Subcutaneous abdominal adipose tissue (tissue), 5 donors: ENCODE measurements around the gene POLR2F.

Source experiments
- H3K27ac ChIP-seq: one replicate; pipeline ENCODE4 v1.7.0; 2013; ENCODE audit warnings: low read depth, mild to moderate bottlenecking, inconsistent platforms, low read length, moderate library complexity
- H3K27me3 ChIP-seq, 5 donors: one replicate each; pipeline ENCODE4 v1.7.0; 2013; ENCODE audit warnings: low read length in 5 of 5, inconsistent platforms in 1 of 5; ENCODE audit not compliant: control insufficient read depth in 5 of 5, insufficient read depth in 4 of 5
- H3K36me3 ChIP-seq, 5 donors: one replicate each; pipeline ENCODE4 v1.7.0; 2013; ENCODE audit warnings: low read length in 5 of 5; ENCODE audit not compliant: control insufficient read depth in 5 of 5, insufficient read depth in 5 of 5
- H3K4me1 ChIP-seq, 5 donors: one replicate each; pipeline ENCODE4 v1.7.0; 2013; ENCODE audit warnings: low read length in 5 of 5, mild to moderate bottlenecking in 3 of 5, moderate library complexity in 1 of 5; ENCODE audit not compliant: control insufficient read depth in 5 of 5, insufficient read depth in 5 of 5
- H3K4me3 ChIP-seq, 5 donors: one replicate each; pipeline ENCODE4 v1.7.0; 2013; ENCODE audit warnings: low read length in 5 of 5, low read depth in 1 of 5
- H3K9ac ChIP-seq, 5 donors: one replicate each; pipeline ENCODE4 v1.7.0; 2013; ENCODE audit warnings: low read length in 5 of 5, mild to moderate bottlenecking in 4 of 5, moderate library complexity in 3 of 5
- H3K9me3 ChIP-seq, 5 donors: one replicate each; pipeline ENCODE4 v1.7.0; 2013; ENCODE audit warnings: low read length in 5 of 5; ENCODE audit not compliant: control insufficient read depth in 5 of 5
- donor health status: healthy.
- donor health status: healthy.
- donor health status: healthy.
- donor health status: healthy.
- donor health status: healthy.

Gene POLR2F

DNA sequence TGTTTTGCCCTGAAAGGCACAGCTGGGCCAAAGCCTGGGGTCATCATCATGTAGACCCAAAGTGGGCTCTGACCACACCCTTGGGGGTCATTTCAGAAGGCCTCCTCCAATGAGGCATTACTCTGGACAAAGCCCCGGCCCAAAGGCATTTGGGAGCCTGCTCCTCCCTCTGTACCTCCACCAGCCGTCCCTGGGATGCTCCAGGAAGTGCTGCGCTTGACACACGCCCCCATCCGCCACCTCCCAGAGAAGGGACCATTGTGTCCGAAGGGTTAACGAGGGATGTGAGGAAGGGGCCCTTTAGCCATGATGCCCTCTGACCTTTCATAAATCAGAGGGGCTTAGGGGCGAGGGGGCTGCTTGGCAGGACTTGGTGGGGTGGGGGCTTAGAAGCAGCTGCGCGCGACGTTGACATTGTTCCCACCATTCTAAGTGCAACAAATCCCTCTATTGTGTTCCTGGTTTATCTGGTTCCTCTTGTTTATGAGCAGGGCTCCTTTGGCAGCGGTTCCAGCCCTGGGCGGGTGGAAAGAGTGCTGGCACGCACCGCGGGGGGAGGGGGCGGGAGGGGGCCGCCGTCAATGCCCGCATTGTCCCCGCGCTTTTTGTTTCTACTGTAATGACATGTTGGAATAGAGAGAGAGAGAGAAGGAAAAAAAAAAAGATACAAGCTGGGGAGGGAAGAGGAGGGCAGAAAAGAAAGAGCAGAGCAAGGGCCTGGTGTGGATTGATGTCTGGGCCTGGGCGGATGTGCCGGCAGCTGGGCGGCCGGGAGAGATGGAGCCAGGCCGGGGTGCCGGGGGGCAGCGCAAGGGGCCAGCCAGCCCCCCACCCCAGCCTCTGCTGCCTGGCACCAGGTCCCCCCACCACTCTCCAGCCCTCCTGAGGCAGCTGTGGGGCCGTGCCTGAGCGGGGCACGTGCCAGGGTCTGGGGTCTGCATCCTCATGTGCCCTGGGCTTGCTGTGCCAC is 63.0 kb downstream of the POLR2F start:
- no peaks in the 10 kb centered on the region for H3K36me3 ChIP-seq
- H3K27ac ChIP-seq, result no peak overlapping the region
- no peaks in the 10 kb centered on the region for H3K9me3 ChIP-seq
- peaks cover 7 to 14% (median 13%) of the 10 kb centered on the region in 5 donors for H3K4me1 ChIP-seq
- no peak overlapping the region for H3K9ac ChIP-seq
- no peak overlapping the region for H3K4me3 ChIP-seq
- no peaks in the 10 kb centered on the region for H3K27me3 ChIP-seq

- Histone ChIP-seq H3K4me3 (no peak overlapping the region), H3K9ac (peak overlapping the region in 1 of 5 donors; percentile 10), H3K36me3 (no peaks in the 10 kb centered on the region), H3K4me1 (peaks cover 7 to 14% (median 13%) of the 10 kb centered on the region in 5 donors), H3K9me3 (no peaks in the 10 kb centered on the region), H3K27me3 (no peaks in the 10 kb centered on the region), H3K27ac (no peak overlapping the region)
These were observed 63.9 kb downstream of the POLR2F start for GRCh38 chr22:38017272-38017920.

GRCh38 chr22:38017939-38018885 is 64.7 kb downstream of the POLR2F start:
- no peaks in the 10 kb centered on the region for H3K27me3 ChIP-seq
- no peak overlapping the region for H3K4me3 ChIP-seq
- no peaks in the 10 kb centered on the region for H3K36me3 ChIP-seq
- H3K27ac ChIP-seq, result no peak overlapping the region
- H3K9ac ChIP-seq, result peak overlapping the region in 1 of 5 donors; percentile 10
- peaks cover 7 to 14% (median 13%) of the 10 kb centered on the region in 5 donors for H3K4me1 ChIP-seq
- no peaks in the 10 kb centered on the region for H3K9me3 ChIP-seq
